ENCODE data around the gene FAH.
"Not testable (repeated sequence)": the region's sequence is repeated elsewhere in the genome, so short reads cannot be mapped to it uniquely, and the experiment has no call there.

FAH gene

DNA sequence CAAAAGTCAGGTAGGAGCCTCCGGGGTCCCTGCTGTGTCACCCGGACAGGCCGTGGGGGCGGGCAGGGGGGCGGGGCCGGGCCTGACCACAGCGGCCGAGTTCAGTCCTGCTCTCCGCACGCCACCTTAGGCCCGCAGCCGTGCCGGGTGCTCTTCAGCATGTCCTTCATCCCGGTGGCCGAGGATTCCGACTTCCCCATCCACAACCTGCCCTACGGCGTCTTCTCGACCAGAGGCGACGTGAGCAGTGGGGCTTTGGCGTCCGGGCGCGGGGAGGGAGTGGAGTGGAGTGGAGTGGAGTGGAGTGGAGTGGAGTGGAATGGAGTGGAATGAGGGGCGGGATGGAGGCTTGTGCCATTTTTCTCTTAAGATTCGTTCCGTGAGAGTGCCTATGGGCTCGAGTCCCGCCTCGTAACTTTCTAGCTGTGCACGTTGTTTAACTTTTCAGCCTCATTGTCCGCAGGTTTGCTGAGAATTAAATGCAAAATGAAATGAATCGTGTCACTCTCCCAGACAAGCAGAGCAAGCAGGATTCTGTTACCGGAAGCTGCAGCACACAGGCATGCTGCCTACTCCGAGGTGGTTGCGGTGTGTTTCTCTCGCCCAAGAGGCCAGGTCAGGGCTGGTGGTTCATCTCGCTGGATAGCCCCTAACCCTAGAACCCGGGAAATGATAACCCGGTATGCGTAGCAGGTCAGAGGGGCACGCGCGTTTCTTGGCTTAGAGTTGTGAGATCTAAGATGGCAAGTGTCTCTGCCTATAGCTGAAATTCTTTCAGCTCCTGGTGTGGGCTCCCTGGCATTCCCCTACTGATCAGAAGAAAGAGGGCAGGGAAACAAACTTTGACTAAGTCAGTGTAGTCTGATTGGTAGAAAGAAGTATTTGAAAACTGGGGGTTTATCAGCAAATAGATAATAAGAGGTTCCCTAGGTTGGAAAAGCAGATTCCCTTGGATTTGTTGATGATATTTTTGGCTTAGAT lies at the start of gene FAH:
Gene FAH (plus strand): TSS at position 104 of the 981 bp plus-strand sequence. CDS start 56 bp downstream, at position 160.
- DNase-seq = peak; percentile 2

DNA sequence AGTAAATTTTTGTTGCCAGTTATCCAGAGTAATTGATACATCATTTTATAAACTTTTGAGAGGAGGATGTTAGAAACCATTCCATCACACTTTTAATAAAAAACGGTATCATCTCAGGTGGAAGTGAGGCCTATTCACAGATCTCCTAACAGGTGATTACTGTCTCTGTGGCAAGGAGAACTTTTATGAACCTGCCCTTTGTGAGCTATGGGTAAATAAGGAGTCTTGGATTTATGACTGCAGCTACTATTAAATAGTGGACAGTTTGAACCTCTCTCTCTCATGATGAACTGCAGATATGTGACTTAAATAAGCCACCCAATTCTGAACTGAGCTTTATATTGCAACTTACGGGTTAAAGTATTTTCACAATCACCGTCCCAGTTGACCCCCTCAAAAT lies 47.6 kb upstream of the FAH start:
- DNase-seq = no peak

DNA sequence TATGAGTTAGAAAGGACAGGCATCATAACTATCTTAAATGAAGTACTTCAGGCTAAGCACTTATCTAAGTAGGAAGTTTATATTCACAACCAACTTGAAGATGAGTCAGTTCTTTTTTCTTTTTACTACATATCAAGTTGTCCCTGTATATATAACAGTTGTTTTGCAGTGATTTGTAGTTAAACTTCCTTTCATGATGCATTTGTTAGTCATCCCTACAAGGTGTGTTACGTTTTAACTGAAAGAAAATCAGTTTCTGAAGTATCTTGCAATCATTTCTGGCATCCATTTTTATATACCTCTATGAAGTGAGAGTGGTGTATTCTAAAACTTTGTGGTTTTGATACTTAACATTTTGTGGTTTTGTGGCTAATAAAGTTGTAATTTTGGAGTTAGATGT lies 47.2 kb upstream of the FAH start:
- no peak for DNase-seq

DNA sequence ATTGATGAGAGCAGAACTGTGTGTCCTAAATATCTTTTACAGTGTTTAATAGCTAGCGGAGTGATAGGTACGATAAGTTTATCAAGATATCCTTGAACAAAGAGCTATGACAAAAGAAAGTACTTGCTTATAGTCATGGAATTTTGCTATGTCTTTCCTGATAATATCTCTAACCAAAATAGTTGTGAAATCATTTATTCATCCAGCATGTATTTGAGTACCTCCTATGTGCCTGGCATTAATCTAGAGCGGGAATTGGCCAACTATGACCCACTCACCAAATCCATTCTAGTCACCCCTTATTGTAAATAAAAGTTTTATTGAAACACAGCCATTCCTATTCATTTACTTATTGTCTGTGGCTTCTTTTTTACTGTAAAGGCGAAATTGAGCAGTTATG lies 46.7 kb upstream of the FAH start:
- DNase-seq = no peak

DNA sequence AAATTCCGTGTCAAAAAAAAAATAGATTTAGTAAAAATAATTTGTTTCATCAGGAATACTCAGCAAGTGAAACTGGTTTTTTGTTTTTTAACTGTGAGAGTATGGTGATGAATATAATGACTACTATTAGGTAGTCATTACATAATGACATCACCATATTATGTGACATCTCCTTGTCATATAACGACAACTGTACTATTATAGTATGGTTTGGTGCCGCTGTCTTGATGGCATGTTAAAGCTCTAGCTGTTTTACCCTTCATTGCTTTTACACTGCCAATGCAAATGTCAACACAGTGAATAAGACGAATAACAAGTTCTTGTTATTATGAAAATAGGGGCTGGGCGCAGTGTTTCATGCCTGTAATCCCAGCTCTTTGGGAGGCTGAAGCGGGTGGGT lies 45.6 kb upstream of the FAH start:
- no peak for DNase-seq

DNA sequence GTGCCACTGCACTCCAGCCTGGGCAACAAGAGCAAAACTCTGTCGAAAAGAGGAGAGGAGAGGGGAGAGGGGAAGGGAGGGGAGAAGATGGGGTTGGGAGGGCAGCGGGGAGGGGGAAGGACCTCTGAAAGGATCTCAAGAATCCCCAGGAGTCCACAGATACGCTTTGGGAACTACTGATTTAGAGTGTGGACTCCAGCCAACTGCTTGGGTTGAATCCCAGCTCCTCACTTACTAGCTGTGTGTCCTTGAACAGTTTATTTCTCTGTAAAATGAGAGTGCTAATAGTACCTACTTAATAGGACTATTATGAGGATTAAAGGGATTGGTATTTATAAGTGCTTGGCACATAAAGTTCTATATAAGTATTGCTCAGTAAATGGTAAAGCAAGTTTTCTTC lies 45.0 kb upstream of the FAH start:
- peak; percentile 43 for DNase-seq

DNA sequence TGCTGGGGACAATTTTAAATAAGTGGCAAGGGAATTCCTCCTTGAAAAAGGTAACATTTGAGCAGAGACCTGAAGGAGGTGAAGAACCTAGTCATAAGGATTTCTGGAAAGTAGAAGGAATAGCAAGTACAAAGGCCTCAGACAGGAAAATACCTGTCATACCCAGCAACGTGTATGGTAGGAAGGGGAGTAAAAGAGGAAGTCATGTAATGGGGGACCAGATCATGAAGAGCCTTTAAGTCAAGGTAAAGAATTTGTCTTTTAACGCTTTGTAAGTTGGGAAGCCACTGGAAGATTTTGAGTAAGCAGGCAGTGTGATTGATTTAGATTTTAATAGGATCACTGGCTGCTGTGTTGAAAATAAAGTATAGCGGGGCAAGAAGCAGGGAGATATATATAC lies 43.4 kb upstream of the FAH start:
- no peak for DNase-seq

DNA sequence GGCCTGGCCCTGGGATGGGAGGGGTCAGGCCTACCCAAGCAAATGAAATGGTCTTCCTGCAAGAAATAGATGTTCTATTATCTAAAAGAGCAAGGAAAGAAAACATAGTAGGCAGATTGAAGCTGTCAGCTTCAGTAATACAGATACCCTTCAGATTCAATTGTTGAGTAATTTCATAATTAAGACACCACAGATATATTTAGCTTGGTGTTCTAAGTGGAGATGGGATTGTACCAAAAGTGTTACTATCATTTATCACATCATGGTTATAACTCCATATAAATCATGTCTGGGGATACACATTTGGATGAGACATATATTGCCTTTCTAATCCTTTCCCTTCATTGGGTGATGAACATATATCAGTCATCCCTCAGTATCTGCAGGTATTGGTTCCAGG lies 41.9 kb upstream of the FAH start:
- DNase-seq = no peak

DNA sequence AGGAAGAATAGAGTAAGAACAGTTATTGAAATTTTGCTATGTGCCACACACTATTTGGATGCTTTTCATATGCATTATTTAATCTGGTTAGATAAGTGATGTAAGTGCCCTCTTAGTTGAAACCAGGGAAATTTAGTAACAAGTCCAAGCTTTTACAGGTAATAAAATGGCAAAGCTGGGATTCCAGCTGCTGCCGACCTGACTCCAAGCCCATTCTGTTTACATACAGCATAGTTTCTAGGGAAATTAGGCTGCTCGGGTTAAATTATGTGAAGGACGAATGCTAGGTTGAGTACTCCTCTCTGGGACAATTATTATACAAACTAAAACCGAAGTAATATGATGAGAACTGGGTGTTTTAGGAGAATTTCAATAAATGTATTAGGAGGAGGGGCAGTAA lies 38.7 kb upstream of the FAH start:
- no peak for DNase-seq

DNA sequence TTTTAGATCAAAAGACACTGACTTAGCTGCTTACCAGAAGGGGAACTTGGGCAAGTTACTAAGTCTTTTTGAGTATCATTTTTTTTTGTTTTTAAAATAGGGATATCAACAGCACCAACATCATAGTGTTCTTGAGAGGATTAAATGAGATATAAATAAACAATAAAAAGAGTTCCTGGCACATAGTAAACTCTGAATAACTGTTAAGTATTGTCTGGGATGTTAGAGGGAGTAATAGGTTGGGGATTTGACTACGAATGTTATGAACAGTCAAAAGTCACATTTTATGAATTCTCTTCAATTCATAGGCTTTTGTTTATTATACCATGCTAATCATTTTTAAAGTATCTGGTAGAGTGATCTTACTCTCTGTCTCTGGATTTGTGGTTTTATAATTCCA lies 37.8 kb upstream of the FAH start:
- no peak for DNase-seq

DNA sequence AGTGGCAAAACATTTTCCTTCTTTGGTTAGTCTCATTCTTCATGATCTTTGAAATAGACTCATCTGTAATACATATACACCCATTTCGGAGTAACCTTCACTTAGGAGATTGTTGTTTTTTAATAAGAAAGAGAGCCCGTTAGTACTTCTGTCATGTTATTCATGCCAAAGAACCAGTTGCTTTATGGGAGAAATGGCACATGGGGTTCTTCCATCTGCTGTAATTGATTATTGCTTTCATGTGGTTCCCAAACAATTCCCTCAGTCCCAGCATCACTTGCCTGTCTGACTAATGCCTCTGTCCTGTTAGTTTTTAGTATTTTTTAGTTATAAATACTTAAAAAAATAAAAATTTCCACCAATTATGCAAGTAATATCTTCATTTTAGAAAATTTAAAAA lies 33.8 kb upstream of the FAH start:
- DNase-seq = no peak

DNA sequence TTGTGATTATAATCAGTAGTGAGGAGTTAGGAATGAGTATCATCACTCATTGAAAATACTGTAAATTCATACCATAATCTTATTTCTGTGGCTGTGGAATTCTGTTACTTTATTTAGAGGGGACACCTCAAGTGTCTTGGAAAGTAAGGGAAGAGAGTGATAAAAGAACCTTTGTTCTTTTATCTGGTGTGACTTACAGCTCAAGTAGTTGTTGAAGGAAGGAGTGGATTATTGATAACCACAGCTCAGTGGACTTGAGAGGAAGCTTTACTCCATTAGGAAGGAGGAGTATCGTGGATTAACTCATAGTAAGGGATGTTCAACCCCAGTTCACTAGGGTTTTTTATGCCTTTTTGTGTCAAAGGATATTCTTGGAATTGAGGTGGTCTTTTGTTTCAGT lies 32.2 kb upstream of the FAH start:
- no peak for DNase-seq

DNA sequence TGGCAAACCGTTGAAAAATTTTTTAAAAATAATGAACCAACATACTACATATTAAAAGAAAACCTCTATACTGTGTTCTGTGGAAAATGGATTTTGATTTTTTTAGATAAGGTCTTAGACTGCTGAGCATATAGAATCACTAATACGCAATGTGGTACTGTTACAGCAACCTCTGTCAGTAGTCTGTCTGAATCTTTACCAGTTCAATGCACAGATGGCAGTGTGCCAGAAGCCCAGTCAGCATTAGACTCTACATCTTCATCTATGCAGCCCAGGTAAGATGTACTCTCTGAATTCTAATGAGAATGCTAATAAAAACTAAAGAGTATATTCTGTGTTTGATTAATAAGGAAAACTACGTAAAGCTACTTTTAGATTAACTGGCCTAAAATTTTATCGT lies 31.3 kb upstream of the FAH start:
- DNase-seq = no peak

DNA sequence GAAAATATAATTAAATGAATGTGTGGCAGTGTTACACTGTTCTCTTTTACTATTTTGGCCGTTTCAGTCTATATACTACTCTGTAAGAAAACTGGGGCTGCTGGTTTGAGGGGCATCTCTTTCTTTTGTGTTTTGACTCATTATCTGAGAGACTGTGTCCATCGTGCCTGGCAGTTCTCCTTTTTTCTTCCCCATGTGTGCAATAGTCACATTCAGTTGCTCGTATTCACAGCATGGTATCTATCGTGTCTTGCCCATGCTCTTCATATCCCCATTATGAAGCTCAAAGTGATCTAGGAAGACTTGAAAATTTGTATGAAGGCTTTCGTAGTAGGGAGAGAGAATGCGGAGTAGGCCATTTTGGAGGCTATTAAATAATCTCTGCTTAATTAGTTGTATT lies 29.8 kb upstream of the FAH start:
- DNase-seq = no peak

DNA sequence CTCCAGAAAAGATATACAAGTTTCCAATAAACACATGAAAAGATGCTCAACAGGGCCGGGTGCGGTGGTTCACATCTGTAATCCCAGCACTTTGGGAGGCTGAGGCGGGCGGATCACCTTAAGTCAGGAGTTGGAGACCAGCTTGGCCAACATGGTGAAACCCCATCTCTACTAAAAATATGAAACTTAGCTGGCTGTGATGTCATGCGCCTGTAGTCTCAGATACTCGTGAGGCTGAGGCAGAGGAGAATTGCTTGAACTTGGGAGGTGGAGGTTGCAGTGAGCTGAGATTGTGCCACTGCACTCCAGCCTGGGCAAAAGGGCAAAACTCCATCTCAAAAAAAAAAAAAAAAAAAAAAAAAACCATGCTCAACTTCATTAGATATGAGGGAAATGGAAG lies 25.5 kb upstream of the FAH start:
- DNase-seq = not testable (repeated sequence)

DNA sequence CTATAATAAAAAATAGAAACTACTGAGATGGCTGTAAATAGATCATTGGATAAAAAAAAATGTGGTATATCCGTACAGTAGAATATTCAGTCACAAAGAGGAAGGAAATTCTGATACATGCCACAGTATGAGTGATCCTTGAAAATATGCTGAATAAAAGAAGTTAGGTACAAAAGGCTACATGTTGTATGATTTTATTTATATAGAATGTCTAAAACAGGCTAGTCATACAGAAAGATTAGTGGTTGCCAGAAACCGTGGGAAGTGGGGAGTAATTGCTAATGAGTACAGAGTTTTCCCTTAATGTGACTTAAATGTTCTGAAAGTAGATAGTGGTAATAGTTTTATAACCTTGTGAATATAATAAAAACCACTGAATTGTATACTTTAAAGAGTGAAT lies 24.9 kb upstream of the FAH start:
- no peak for DNase-seq

DNA sequence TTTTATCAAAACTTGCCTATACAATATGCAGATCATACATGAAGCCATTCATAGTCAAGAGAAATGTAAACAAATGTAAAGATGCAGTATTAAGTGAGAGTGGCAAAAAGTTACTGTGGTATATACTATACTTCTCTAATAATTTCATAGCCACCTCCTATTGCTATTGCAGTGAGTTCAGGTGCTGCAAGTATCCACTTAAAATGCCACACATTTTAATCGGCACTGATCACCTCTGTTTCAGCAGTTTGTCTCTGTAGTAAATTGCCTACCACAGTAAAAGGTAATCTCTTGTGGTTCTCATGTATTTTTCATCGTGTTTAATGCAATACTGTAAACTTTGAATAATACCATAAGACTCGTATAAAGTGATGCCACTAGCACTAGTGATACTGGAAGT lies 20.4 kb upstream of the FAH start:
- no peak for DNase-seq

DNA sequence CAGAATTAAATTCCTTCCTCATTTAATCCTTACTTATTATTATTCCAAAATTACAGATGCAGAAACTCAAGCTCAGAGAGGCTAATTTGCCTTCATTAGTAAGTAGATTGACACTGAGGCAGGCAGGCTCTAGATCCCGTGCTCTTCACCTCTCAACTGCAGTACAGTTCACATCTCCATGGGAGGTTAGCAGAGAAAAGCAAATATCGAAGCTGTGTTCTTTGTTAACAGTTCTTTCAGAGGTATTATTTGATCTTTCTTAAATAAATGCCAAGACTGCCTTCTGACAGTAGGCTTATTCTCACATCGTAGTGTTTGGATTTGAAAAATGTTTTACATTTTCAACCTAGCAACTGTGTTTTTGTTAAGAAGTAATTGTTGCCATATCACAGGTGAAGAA lies 15.9 kb upstream of the FAH start:
- no peak for DNase-seq

DNA sequence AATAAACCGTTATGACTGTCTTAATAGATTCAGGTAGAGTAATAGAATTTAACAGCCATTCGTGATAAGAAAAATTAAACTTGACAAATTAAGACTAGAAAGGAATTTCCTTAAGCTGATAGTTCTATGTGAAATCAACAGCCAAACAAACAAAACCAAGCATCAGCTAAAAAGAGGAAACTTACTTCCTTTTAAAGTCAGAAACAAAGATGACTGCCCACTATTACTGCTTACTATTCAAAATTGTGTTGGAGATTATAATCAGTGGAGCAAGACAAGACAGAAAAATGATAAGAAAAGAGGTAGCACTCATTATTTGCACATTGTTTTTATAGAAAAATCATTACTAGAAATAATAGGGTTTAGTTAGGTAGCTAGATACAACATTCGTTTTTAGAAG lies 13.8 kb upstream of the FAH start:
- DNase-seq = no peak

DNA sequence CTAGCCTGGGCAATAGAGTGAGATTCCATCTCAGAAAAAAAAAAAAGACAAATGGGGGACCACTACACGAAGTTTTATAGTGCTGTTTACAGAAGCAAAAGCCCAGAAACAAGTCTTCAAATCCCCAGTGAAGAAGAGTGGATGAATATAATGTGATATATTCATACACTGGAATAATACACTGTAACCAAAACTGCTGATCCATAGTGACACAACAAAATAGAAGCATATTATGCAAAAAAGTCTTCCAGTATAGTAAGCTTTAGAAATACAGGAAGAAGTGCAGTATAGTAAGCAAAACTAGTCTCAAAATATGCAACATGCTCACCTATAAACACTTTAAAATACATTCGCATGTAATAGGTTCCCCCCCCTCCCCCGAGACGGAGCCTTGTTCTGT lies 11.9 kb upstream of the FAH start:
- DNase-seq = no peak

DNA sequence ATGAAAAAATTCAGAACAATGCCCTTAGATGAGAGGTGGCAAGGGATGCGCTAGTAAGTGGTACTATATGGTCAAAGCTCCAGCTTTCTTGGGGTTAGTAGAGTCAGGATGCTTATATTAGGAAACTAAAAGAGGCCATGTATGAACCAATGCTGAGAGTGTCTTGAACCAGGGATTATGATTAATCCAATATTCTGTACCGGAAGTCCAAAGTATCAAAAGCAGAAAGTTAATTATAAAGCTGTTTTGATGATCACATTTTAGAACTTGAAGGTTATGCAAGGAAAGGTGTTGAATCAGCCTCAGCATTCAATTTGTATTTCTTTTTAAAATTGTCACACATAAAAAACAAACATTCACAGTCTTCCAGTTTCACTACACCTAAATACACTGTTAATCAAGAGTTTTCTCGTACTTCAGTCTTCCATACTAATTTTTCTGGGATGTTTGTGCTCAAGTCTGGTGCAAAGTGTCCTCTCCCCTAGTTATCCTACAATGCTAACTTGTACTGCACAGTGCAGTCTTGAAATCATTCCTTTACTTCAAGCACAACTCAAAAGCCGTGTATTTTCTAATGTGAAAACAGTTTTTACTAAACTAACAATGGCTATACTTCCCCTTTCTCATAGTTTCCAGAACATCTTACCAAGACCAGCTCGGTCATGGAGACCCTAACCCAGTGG lies 10.7 kb upstream of the FAH start:
- DNase-seq = no peak

DNA sequence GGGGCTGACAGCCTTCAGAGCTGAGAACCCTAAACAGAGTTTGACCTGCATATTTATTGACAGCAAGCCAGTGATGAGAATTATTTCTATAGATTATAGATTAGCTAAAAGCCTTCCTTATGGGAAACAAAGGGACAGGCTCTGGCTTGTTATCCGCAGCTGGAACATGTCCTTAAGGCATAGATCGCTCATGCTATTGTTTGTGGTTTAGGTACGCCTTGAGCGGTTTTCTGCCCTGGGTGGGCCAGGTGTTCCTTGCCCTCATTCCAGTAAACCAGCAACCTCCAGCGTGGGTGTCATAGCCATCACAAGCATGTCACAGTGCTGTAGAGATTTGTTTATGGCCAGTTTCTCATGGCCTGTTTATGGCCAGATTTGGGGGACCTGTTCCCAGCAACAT lies 10.2 kb upstream of the FAH start:
- DNase-seq = no peak

DNA sequence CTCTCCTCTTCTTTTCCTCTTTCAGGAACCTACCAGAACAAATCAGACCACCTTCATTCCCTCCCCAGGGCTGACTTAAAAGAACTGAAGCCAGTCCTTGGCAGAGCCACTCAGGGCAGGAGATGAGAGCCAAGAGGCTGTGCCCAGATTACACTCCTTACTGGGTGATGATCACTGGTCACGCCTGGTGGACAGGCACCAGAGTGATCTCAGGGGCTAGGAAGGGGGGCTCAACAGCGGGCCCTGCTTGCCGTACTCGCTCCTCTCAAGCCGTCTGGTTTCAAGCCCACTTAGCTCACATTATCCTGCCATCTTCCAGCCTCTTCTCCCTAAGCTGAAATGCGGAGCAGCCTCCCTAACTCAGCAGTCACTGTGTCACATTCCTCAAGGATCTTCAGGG lies 1.7 kb upstream of the FAH start:
- peak; percentile 0 for DNase-seq

DNA sequence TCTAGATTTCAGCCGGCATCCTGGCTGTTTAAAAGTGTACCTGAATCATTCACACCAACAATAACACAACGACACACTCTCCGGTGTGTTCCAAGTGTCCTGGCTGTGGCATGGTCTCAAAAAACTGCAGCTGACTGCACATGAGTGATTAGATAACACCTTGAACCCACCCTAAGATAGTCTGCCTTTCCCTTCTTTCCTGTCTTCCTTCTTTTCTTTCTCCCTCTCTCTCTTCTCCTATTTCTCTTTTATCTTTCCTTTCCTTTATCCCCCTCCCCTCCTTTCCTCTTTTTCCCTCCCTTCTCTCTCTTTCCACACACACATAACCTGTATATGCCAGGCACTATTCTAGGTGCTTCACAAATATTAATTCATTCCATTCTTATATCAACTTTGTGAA lies 1.2 kb upstream of the FAH start:
- no peak for DNase-seq

Data from NCI-H524 treated with DMSO at 0.1 percent for 48 hours (cell line).